Endothelial cell (in vitro differentiated cells): ENCODE measurements around the gene ELMOD1. TPM values are rescaled to one million over a fixed set of nuclear protein-coding genes. Genes with fewer than 3 reads are reported as not detected.

Source experiments
- DNase-seq: peaks from one replicate; pipeline ENCODE4 v3.0.0; 2021; ENCODE audit warnings: low spot score
- H3K27ac Mint-ChIP-seq: one replicate; pipeline ENCODE4 v1.8.0; 2021; ENCODE audit warnings: mixed read lengths, inconsistent platforms; ENCODE audit not compliant: unreplicated experiment
- H3K27me3 Mint-ChIP-seq: one replicate; pipeline ENCODE4 v1.8.0; 2021; ENCODE audit warnings: mild to moderate bottlenecking, moderate library complexity, mixed read lengths, inconsistent platforms; ENCODE audit not compliant: unreplicated experiment
- H3K36me3 Mint-ChIP-seq: one replicate; pipeline ENCODE4 v1.8.0; 2021; ENCODE audit warnings: mild to moderate bottlenecking, low read depth, mixed read lengths, inconsistent platforms; ENCODE audit not compliant: unreplicated experiment
- H3K4me1 Mint-ChIP-seq: one replicate; pipeline ENCODE4 v1.8.0; 2021; ENCODE audit warnings: mild to moderate bottlenecking, mixed read lengths, inconsistent platforms; ENCODE audit not compliant: unreplicated experiment
- H3K4me3 Mint-ChIP-seq: one replicate; pipeline ENCODE4 v1.8.0; 2021; ENCODE audit warnings: mild to moderate bottlenecking, mixed read lengths, inconsistent platforms; ENCODE audit not compliant: unreplicated experiment
- H3K9me3 Mint-ChIP-seq: one replicate; pipeline ENCODE4 v1.8.0; 2021; ENCODE audit warnings: mixed read lengths, inconsistent platforms; ENCODE audit not compliant: unreplicated experiment
- total RNA-seq: library from RNA; stranded (reverse); fragmentation: NEBNext Ultra II Directional; extraction: Animal tissue kit (Norgen Biotek cat#: 25700); gene quantifications from one replicate; pipeline ENCODE4 v1.2.1, GENCODE V29; 2021; ENCODE audit not compliant: unreplicated experiment
- TF ChIP-seq, protein P1 (sequence below): fragments of 200-600 bp; sonication (generic); IDR thresholded peaks from one replicate; pipeline ENCODE4 v1.5.0; 2021; ENCODE audit warnings: antibody characterized with exemption; ENCODE audit not compliant: unreplicated experiment

Gene ELMOD1
- total RNA-seq, 1 donor from 2014 or later: 0.51 TPM

DNA sequence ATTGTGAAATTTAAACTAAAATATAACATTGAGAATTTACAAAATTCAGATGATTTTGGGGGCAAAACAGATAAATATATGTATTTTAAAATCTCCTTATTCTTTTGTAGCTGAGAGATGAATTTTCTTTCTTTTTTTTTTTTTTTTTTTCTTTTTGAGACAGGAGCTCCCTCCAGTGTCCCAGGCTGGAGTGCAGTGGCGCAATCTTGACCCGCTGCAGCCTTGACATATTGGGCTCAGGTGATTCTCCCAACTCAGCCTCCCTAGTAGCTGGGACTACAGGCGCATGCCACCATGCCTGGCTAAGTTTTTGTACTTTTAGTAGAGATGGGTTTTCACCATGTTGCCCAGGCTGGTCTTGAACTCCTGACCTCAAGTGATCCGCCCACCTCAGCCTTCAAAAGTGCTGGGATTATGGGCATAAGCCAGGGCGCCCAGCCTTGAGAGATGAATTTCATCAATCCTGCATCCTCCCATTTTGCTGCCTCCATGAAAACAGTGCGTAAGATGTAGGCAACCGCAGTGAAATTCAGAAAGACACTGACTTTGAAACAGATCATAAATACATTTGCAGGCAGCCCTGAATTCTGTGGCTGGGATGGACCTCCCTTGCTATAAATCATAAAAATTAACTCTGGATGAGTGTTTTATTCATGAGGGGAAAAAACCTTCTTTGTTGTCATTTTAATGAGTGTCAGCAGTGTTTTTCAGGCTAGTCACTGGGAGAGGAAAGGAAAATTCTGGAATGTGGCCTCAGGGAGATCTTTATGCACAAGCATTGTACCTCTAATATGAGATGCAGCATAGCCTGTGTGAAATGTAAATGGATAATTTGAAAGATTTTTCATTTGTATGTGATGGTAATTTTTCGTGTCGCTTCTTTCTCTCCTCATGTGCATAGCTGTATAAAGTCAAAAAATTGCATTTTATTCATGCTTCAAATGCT is 14.4 kb downstream of the ELMOD1 start:
- Mint-ChIP-seq H3K4me3 (no peak overlapping the region), H3K27me3 (no peaks in the 10 kb centered on the region), H3K9me3 (no peaks in the 10 kb centered on the region), H3K27ac (no peak overlapping the region), H3K36me3 (no peaks in the 10 kb centered on the region), H3K4me1 (peaks cover 13% of the 10 kb centered on the region)
- no peak for DNase-seq
- TF ChIP-seq, protein P1, sequence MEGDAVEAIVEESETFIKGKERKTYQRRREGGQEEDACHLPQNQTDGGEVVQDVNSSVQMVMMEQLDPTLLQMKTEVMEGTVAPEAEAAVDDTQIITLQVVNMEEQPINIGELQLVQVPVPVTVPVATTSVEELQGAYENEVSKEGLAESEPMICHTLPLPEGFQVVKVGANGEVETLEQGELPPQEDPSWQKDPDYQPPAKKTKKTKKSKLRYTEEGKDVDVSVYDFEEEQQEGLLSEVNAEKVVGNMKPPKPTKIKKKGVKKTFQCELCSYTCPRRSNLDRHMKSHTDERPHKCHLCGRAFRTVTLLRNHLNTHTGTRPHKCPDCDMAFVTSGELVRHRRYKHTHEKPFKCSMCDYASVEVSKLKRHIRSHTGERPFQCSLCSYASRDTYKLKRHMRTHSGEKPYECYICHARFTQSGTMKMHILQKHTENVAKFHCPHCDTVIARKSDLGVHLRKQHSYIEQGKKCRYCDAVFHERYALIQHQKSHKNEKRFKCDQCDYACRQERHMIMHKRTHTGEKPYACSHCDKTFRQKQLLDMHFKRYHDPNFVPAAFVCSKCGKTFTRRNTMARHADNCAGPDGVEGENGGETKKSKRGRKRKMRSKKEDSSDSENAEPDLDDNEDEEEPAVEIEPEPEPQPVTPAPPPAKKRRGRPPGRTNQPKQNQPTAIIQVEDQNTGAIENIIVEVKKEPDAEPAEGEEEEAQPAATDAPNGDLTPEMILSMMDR: no peak

DNA sequence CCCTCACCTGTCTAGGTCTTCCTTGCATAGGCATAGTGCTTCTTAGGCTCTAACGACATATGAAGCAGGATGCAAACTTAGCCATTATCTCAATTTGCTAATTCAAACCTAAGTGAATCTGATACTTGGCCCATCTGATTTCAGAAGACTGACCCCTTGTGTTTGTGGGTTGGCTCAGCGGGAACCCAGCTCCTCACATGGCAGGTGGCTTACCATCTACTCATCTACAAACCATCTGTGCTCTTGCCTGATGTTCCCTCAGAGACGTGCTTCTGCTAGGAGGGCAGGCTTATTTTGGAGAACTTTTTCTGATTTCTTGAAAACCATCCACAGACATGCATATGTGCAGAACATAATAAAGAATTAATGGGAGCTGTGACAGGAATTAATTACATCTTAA is 15.2 kb downstream of the ELMOD1 start:
- Mint-ChIP-seq H3K4me3 (no peak overlapping the region), H3K4me1 (peaks cover 16% of the 10 kb centered on the region), H3K36me3 (no peaks in the 10 kb centered on the region), H3K9me3 (no peaks in the 10 kb centered on the region), H3K27ac (no peak overlapping the region), H3K27me3 (no peaks in the 10 kb centered on the region)
- DNase-seq: no peak
- TF ChIP-seq, protein P1: no peak

DNA sequence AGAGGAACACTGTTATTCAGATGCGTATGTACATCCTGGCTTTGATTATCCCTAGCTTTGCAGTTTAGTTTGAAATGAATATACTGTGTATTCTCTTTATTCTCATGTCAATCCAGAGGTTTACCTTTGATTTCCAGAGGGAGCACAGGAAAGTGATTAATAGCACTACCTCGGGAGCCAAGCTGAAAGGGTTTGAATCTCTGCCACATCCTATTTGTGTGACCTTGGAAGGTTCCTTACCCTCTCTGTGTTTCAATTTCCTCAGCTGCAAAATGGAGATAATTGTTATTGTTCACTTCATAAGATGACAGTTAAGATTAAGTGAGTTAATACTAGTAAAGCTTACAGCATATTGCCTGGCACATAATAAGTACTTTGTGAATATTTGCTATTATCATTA is 17.9 kb downstream of the ELMOD1 start:
- Mint-ChIP-seq H3K27ac (no peak overlapping the region), H3K4me3 (no peak overlapping the region), H3K36me3 (no peaks in the 10 kb centered on the region), H3K4me1 (peaks cover 23% of the 10 kb centered on the region), H3K27me3 (no peaks in the 10 kb centered on the region), H3K9me3 (no peaks in the 10 kb centered on the region)
- TF ChIP-seq, protein P1: no peak
- no peak for DNase-seq

DNA sequence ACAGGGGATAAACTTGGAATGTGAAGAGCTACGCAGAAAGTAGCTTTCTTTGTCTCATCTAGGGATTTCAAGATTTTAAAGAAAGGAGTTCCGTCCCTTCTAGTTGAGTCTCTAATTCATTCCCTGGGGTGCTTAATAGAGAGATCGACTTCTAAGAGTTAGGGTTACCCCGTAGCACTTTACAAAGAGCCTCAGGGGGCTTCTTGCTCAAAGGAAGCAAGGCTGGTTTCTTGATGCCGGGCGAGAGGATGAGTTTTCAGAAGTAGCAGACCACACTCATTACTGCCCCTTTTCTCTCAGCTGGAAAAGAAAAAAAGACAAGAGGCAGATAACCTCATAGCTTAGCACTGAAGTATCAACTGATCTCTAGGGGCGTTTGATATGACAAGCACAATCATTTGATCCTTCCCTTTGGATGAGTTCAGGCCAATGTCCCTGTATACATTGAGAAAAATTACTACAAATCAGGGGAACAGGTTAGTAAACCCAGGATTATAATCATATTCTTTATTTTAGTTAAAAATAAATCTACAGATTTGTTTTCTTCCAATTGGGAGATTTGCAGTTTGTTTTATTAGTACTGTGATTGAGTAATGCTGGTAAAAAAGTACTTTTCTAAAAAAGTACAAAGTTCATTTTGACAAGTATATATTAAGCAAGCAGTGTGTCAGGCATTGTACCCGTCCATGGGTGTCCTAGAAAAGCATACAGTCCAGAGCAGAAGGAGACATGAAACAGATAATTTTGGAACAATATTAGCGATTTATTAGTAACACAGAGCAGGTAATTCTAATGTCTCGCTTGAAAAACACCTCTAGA is 18.7 kb downstream of the ELMOD1 start:
- Mint-ChIP-seq H3K4me1 (peaks cover 23% of the 10 kb centered on the region), H3K27me3 (no peaks in the 10 kb centered on the region), H3K9me3 (no peaks in the 10 kb centered on the region), H3K4me3 (no peak overlapping the region), H3K27ac (peak overlapping the region; percentile 36), H3K36me3 (no peaks in the 10 kb centered on the region)
- TF ChIP-seq, protein P1: no peak
- no peak for DNase-seq
